H1 (cell line): Measurements from ENCODE around the gene CDCA3. TPM values are rescaled to one million over a fixed set of nuclear protein-coding genes. Genes with fewer than 3 reads are reported as not detected.

ENCODE experiments used
- CTCF ChIA-PET: fragments of 300-600 bp; sonication (Branson Sonifier 250); formaldehyde crosslinking; loops from one replicate; lab custom pipeline; 2021; ENCODE audit not compliant: partially characterized antibody; lab: Charles Lee
- POLR2A ChIA-PET: fragments of 300-600 bp; sonication (Branson Sonifier 250); formaldehyde crosslinking; loops from one replicate; lab custom pipeline; 2021; ENCODE audit warnings: inconsistent platforms; ENCODE audit not compliant: partially characterized antibody; lab: Charles Lee
- DNase-seq, 2 experiments: peaks; one replicate each; pipeline versions ENCODE4 v3.0.0 to v3.0.0-alpha.2; 2010 to 2022; ENCODE audit warnings: low spot score in 2 of 2, low read depth in 1 of 2, mixed read lengths in 1 of 2
- FAIRE-seq: peaks from 2 replicates; lab custom pipeline; 2011; peaks lifted over from hg19 to GRCh38; lab: Jason Lieb, UNC
- H2AFZ ChIP-seq: 2 replicates; pipeline ENCODE4 v1.8.1; 2012; ENCODE audit warnings: low read length, inconsistent platforms
- H2AK5ac ChIP-seq: 2 replicates; pipeline ENCODE4 v1.6.1; 2013; ENCODE audit warnings: low read depth, low read length
- H2BK120ac ChIP-seq: replicated peaks from 2 replicates; pipeline ENCODE3; 2013; ENCODE audit warnings: low read depth, low read length, inconsistent platforms
- H2BK12ac ChIP-seq: 2 replicates; pipeline ENCODE4 v1.6.1; 2013; ENCODE audit warnings: low read depth, low read length
- H2BK15ac ChIP-seq: 2 replicates; pipeline ENCODE4 v1.6.1; 2013; ENCODE audit warnings: low read length
- H2BK20ac ChIP-seq: 2 replicates; pipeline ENCODE4 v1.6.1; 2013; ENCODE audit warnings: low read length
- H2BK5ac ChIP-seq: 2 replicates; pipeline ENCODE4 v1.6.1; 2013; ENCODE audit warnings: low read depth, low read length
- H3K14ac ChIP-seq: 2 replicates; pipeline ENCODE4 v1.6.1; 2013; ENCODE audit warnings: inconsistent platforms; ENCODE audit not compliant: insufficient read length
- H3K18ac ChIP-seq: 2 replicates; pipeline ENCODE4 v1.6.1; 2013; ENCODE audit warnings: low read length; ENCODE audit errors: extremely low read depth
- H3K23ac ChIP-seq: 2 replicates; pipeline ENCODE4 v1.6.1; 2013; ENCODE audit warnings: inconsistent platforms; ENCODE audit not compliant: insufficient read length
- H3K23me2 ChIP-seq: 2 replicates; pipeline ENCODE4 v1.6.1; 2013; ENCODE audit warnings: low read depth, low read length
- H3K27ac ChIP-seq: 2 replicates; pipeline ENCODE4 v1.6.1; 2011; ENCODE audit warnings: low read depth, low read length, inconsistent platforms
- H3K27me3 ChIP-seq, 4 experiments: replicated peaks in 1 of 4; 1 replicate in 1 of 4; 2 replicates in 3 of 4; pipeline versions ENCODE4 v1.6.1 to v1.8.1; 2011 to 2013; ENCODE audit warnings: low read length in 3 of 4, mild to moderate bottlenecking in 3 of 4, inconsistent platforms in 2 of 4, mixed read lengths in 2 of 4, moderate library complexity in 1 of 4; ENCODE audit not compliant: control insufficient read depth in 3 of 4, insufficient read depth in 3 of 4; ENCODE audit errors: extremely low read depth in 1 of 4
- H3K36me3 ChIP-seq, 4 experiments: 2 replicates each; pipeline versions ENCODE4 v1.6.1 to v1.8.1; 2011 to 2013; ENCODE audit warnings: mild to moderate bottlenecking in 4 of 4, low read length in 3 of 4, moderate library complexity in 2 of 4, control low read depth in 1 of 4, inconsistent platforms in 1 of 4; ENCODE audit not compliant: insufficient read depth in 4 of 4, control insufficient read depth in 2 of 4
- H3K4ac ChIP-seq: replicated peaks from 2 replicates; pipeline ENCODE3; 2013; ENCODE audit warnings: low read length, low read depth, mixed read lengths, inconsistent platforms; ENCODE audit not compliant: insufficient read length
- H3K4me1 ChIP-seq, 4 experiments: replicated peaks in 1 of 4; 1 replicate in 1 of 4; 2 replicates in 3 of 4; pipeline versions ENCODE4 v1.6.1 to v1.8.1; 2011 to 2013; ENCODE audit warnings: low read length in 3 of 4, inconsistent platforms in 2 of 4, mixed read lengths in 1 of 4; ENCODE audit not compliant: insufficient read depth in 4 of 4, control insufficient read depth in 3 of 4
- H3K4me2 ChIP-seq, 2 experiments: 2 replicates each; pipeline versions ENCODE4 v1.6.1 to v1.8.1; 2011 to 2013; ENCODE audit warnings: low read depth in 2 of 2, low read length in 2 of 2, control low read depth in 1 of 2, inconsistent platforms in 1 of 2, mild to moderate bottlenecking in 1 of 2; ENCODE audit not compliant: insufficient read depth in 1 of 2
- H3K4me3 ChIP-seq, 4 experiments: fragments of 200-600, 300-600 bp in 1 of 4; sonication (generic), shearing (Covaris generic), sonication (Bioruptor Twin) in 1 of 4; 2 replicates each; pipeline versions ENCODE4 v1.5.1 to v1.8.1; 2011 to 2016; ENCODE audit warnings: low read length in 4 of 4, low read depth in 3 of 4, control low read depth in 2 of 4, inconsistent platforms in 2 of 4, mild to moderate bottlenecking in 2 of 4, mixed read lengths in 1 of 4, moderate library complexity in 1 of 4; ENCODE audit not compliant: insufficient read depth in 2 of 4; ENCODE audit errors: extremely low read depth in 1 of 4
- H3K56ac ChIP-seq: replicated peaks from 2 replicates; pipeline ENCODE3; 2013; ENCODE audit warnings: low read depth, mild to moderate bottlenecking, mixed read lengths, low read length, inconsistent platforms; ENCODE audit not compliant: insufficient read length
- H3K79me1 ChIP-seq: 2 replicates; pipeline ENCODE4 v1.6.1; 2013; ENCODE audit warnings: low read depth, low read length, control low read depth
- H3K79me2 ChIP-seq, 2 experiments: 2 replicates each; pipeline versions ENCODE4 v1.6.1 to v1.8.1; 2012 to 2013; ENCODE audit warnings: low read length in 2 of 2, mild to moderate bottlenecking in 2 of 2, inconsistent platforms in 1 of 2; ENCODE audit not compliant: insufficient read depth in 2 of 2, control insufficient read depth in 1 of 2
- H3K9ac ChIP-seq, 4 experiments: replicated peaks in 1 of 4; 1 replicate in 1 of 4; 2 replicates in 3 of 4; pipeline versions ENCODE4 v1.6.1 to v1.8.1; 2011 to 2013; ENCODE audit warnings: low read depth in 3 of 4, low read length in 3 of 4, control low read depth in 2 of 4, mild to moderate bottlenecking in 2 of 4, moderate library complexity in 2 of 4, inconsistent platforms in 1 of 4; ENCODE audit errors: extremely low read depth in 1 of 4
- H3K9me3 ChIP-seq, 2 experiments: 2 replicates each; pipeline versions ENCODE4 v1.6.1 to v1.8.1; 2012 to 2013; ENCODE audit warnings: mild to moderate bottlenecking in 2 of 2, moderate library complexity in 2 of 2, control low read depth in 1 of 2, inconsistent platforms in 1 of 2, low read depth in 1 of 2, low read length in 1 of 2, mixed read lengths in 1 of 2; ENCODE audit not compliant: insufficient read depth in 2 of 2
- H4K20me1 ChIP-seq, 2 experiments: replicated peaks in 1 of 2; 2 replicates each; pipeline versions ENCODE3 to v1.8.1; 2011 to 2013; ENCODE audit warnings: inconsistent platforms in 2 of 2, low read length in 2 of 2, mild to moderate bottlenecking in 1 of 2; ENCODE audit not compliant: insufficient read depth in 2 of 2, control insufficient read depth in 1 of 2
- H4K5ac ChIP-seq: 2 replicates; pipeline ENCODE4 v1.6.1; 2013; ENCODE audit warnings: low read length, low read depth, mixed read lengths, inconsistent platforms; ENCODE audit not compliant: insufficient read length
- H4K8ac ChIP-seq: 2 replicates; pipeline ENCODE4 v1.8.0; 2013; ENCODE audit warnings: mild to moderate bottlenecking, moderate library complexity, low read length, inconsistent platforms; ENCODE audit not compliant: insufficient read depth; ENCODE audit errors: extremely low read depth
- H4K91ac ChIP-seq: replicated peaks from 2 replicates; pipeline ENCODE3; 2013; ENCODE audit warnings: low read length, mixed read lengths, inconsistent platforms; ENCODE audit not compliant: insufficient read length
- BCL11A ChIP-seq, 2 experiments: IDR thresholded peaks; one replicate each; pipeline ENCODE4 v1.6.1; 2011; ENCODE audit warnings: low read depth in 2 of 2, low read length in 2 of 2, mild to moderate bottlenecking in 2 of 2
- CBX5 ChIP-seq: fragments of 300-800, 300-1000 bp; sonication (generic); IDR thresholded peaks from 2 replicates; pipeline ENCODE4 v1.7.1; 2016; ENCODE audit warnings: antibody characterized with exemption, low read length, low read depth
- CTBP2 ChIP-seq: IDR thresholded peaks from 2 replicates; pipeline ENCODE4 v1.7.0; 2011; ENCODE audit warnings: borderline replicate concordance, mild to moderate bottlenecking, moderate library complexity, mixed read lengths, low read length; ENCODE audit not compliant: insufficient read depth, insufficient read length
- EP300 ChIP-seq, 2 experiments: IDR thresholded peaks; 1 replicate in 1 of 2; 2 replicates in 1 of 2; pipeline ENCODE4 v1.6.1; 2011 to 2012; ENCODE audit warnings: low read depth in 2 of 2, low read length in 2 of 2, mild to moderate bottlenecking in 2 of 2, borderline replicate concordance in 1 of 2, inconsistent platforms in 1 of 2, moderate library complexity in 1 of 2
- HDAC2 ChIP-seq, 2 experiments: fragments of 300-600 bp in 1 of 2; sonication (generic) in 1 of 2; IDR thresholded peaks; 2 replicates each; pipeline ENCODE4 v1.6.1; 2011 to 2012; ENCODE audit warnings: low read depth in 2 of 2, low read length in 2 of 2, mild to moderate bottlenecking in 2 of 2, moderate library complexity in 2 of 2, borderline replicate concordance in 1 of 2, inconsistent platforms in 1 of 2
- JUND ChIP-seq: IDR thresholded peaks from 2 replicates; pipeline ENCODE4 v1.6.1; 2011; ENCODE audit warnings: mild to moderate bottlenecking, improper control_type of control experiment, low read length
- KDM1A ChIP-seq: fragments of 200-600, 300-600 bp; sonication (generic); IDR thresholded peaks from 2 replicates; pipeline ENCODE4 v1.7.1; 2016; ENCODE audit warnings: mild to moderate bottlenecking, low read length, borderline replicate concordance
- SAP30 ChIP-seq: fragments of 300-600 bp; sonication (generic); IDR thresholded peaks from 2 replicates; pipeline ENCODE4 v1.7.1; 2012; ENCODE audit warnings: low read length, moderate library complexity, mild to moderate bottlenecking, inconsistent platforms; ENCODE audit not compliant: insufficient read depth, insufficient replicate concordance
- SIN3A ChIP-seq, 2 experiments: IDR thresholded peaks in 1 of 2; conservative IDR thresholded peaks in 1 of 2; 2 replicates each; pipeline ENCODE4 v1.6.1; 2011 to 2012; ENCODE audit warnings: low read length in 2 of 2, improper control_type of control experiment in 1 of 2, low read depth in 1 of 2, mild to moderate bottlenecking in 1 of 2
- TAF1 ChIP-seq: IDR thresholded peaks from 2 replicates; pipeline ENCODE4 v1.6.1; 2011; ENCODE audit warnings: mild to moderate bottlenecking, low read depth, low read length
- WGBS, 2 experiments: shearing (Covaris generic) in 1 of 2; methylation state at CpG; one replicate each; pipeline versions ENCODE4 v1.1.6 to v1.1.7; 2013 to 2015; ENCODE audit warnings: low lambda C conversion rate in 2 of 2, mixed read lengths in 2 of 2, inconsistent platforms in 1 of 2, low coverage in 1 of 2, missing lambda C conversion rate in 1 of 2; ENCODE audit not compliant: insufficient replicate concordance in 2 of 2, insufficient coverage in 1 of 2, insufficient read length in 1 of 2; ENCODE audit errors: extremely low coverage in 1 of 2, missing lambda C conversion rate in 1 of 2; 5-methylcytosine and 5-hydroxymethylcytosine counted together
- polyA plus RNA-seq, 7 experiments: library from polyadenylated mRNA; depleted of rRNA in 3 of 7; stranded (reverse) in 5 of 7; unstranded in 2 of 7; fragments of >200 nt in 5 of 7; fragments of 200-250 nt in 2 of 7; gene quantifications; 1 replicate in 5 of 7; 2 replicates in 1 of 7; 4 replicates in 1 of 7; pipeline versions ENCODE4 v1.2.1 to v1.2.3, GENCODE V29; 2011 to 2013; ENCODE audit warnings: missing spikeins in 2 of 7, mixed read lengths in 2 of 7
- total RNA-seq: library from RNA; stranded (reverse); fragmentation: NEBNext Ultra II Directional; extraction: Animal tissue kit (Norgen Biotek cat#: 25700); gene quantifications from 2 replicates; pipeline ENCODE4 v1.2.1, GENCODE V29; 2021
- TF ChIP-seq, protein P1 (sequence below): IDR thresholded peaks from 2 replicates; pipeline ENCODE4 v1.6.1; 2011; ENCODE audit warnings: low read length, improper control_type of control experiment

Gene CDCA3
- total and polyA plus RNA-seq, 2 of the 8 experiments (the other 6 are each of a cell fraction or from before 2014, with no cell fraction given): 47.7 to 71.2 TPM

DNA sequence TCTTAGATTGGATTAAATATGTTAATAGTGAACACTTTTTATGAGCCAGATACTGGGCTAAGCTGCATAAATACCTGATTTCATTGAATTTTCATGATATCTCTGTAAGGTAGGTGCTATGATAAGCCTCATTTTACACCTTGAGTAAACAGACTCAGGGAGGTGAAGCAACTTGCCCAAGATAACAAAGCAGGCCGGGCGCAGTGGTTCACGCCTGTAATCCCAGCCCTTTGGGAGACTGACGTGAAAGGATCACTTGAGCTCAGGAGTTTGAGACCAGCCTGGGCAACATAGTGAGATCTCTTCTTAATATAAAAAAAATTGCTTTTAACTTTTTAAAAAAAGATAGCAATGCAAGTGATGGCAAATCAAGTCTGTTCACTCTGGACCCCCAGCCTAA is 9.0 kb downstream of the CDCA3 start:
- Histone ChIP-seq H3K4ac (no peak overlapping the region), H3K36me3 (peaks cover 21 to 61% (median 51%) of the 10 kb centered on the region in 4 experiments), H3K9ac (no peak overlapping the region), H4K8ac (no peak overlapping the region), H2BK12ac (no peak overlapping the region), H2BK20ac (no peak overlapping the region), H2BK5ac (no peak overlapping the region), H3K27me3 (no peaks in the 10 kb centered on the region), H3K56ac (no peak overlapping the region), H3K23me2 (peaks cover 2% of the 10 kb centered on the region; the same call in 1 of the 2 replicates), H3K9me3 (no peaks in the 10 kb centered on the region), H3K14ac (no peak overlapping the region), H2AFZ (no peak overlapping the region), H3K4me2 (no peak overlapping the region), H3K79me2 (no peaks in the 10 kb centered on the region), H2BK120ac (no peak overlapping the region), H3K18ac (no peak overlapping the region), H4K5ac (no peak overlapping the region), H4K91ac (no peak overlapping the region), H4K20me1 (peaks cover 7 to 8% of the 10 kb centered on the region in 2 experiments), H3K27ac (no peak overlapping the region), H3K23ac (no peak overlapping the region), H3K4me1 (peaks cover 0 to 3% (median 2%) of the 10 kb centered on the region in 4 experiments; a peak in 1 of 7 replicates), H3K4me3 (no peak overlapping the region), H3K79me1 (peaks cover 2% of the 10 kb centered on the region), H2BK15ac (no peak overlapping the region), H2AK5ac (no peak overlapping the region)
- no peak for FAIRE-seq
- POLR2A ChIA-PET: interaction anchor here (0.6 to 27.1 kb wide), 11 partner anchors 4 to 305 kb away, joined by 3 to 588 read pairs (median 4); partner anchors contain the start of genes C12orf57, CDCA3, GNB3 and GPR162
- no peak for DNase-seq
- 98% methylated on average over 4 of the region's 4 CpGs; no CpG with 5 or more reads in 1 of the 2 experiments for WGBS, 2 experiments
- CTCF ChIA-PET: interaction anchor here (1.0 to 21.4 kb wide), 5 partner anchors 5 to 106 kb away, joined by 3 to 292 read pairs (median 34); partner anchors contain the start of genes CDCA3, GNB3, MLF2 and P3H3
- no peak for TF ChIP-seq KDM1A
- TF ChIP-seq SIN3A (conservative IDR thresholded peaks at IDR 0.05 in 1 of 2, IDR thresholded peaks at IDR 0.05 in 1 of 2; ENCODE audit: low read depth in 1 of 2, low read length in 2 of 2): no peak
- no peak for TF ChIP-seq HDAC2 (IDR thresholded peaks at IDR 0.05; ENCODE audit: borderline replicate concordance in 1 of 2, low read depth in 2 of 2, low read length in 2 of 2)
- TF ChIP-seq TAF1: no peak
- no peak for TF ChIP-seq CBX5
- TF ChIP-seq SAP30: no peak
- TF ChIP-seq, protein P1, sequence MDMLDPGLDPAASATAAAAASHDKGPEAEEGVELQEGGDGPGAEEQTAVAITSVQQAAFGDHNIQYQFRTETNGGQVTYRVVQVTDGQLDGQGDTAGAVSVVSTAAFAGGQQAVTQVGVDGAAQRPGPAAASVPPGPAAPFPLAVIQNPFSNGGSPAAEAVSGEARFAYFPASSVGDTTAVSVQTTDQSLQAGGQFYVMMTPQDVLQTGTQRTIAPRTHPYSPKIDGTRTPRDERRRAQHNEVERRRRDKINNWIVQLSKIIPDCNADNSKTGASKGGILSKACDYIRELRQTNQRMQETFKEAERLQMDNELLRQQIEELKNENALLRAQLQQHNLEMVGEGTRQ: no peak
- TF ChIP-seq BCL11A (IDR thresholded peaks at IDR 0.05; ENCODE audit: low read depth in 2 of 2, low read length in 2 of 2): no peak
- TF ChIP-seq JUND: no peak
- TF ChIP-seq EP300 (IDR thresholded peaks at IDR 0.05; ENCODE audit: borderline replicate concordance in 1 of 2, low read depth in 2 of 2, low read length in 2 of 2): no peak
- no peak for TF ChIP-seq CTBP2
